GM12878 (cell line): ENCODE data around the gene RER1. TPM values are rescaled to one million over a fixed set of nuclear protein-coding genes. Genes with fewer than 3 reads are reported as not detected.

Experiments
- BCL11A ChIP-seq: IDR thresholded peaks from 2 replicates; pipeline ENCODE4 v1.6.1; 2011; ENCODE audit warnings: low read depth, low read length
- CEBPZ ChIP-seq: fragments of 150-350 bp; IDR thresholded peaks from 2 replicates; pipeline ENCODE4 v1.6.1; 2016; ENCODE audit warnings: low read depth, low read length
- MXI1 ChIP-seq: fragments of 150-350 bp; IDR thresholded peaks from 2 replicates; pipeline ENCODE4 v1.6.1; 2011; ENCODE audit warnings: low read depth, mild to moderate bottlenecking, inconsistent platforms, low read length, improper control_type of control experiment
- NFYA ChIP-seq: IDR thresholded peaks from 2 replicates; pipeline ENCODE4 v1.6.1; 2011; ENCODE audit warnings: low read depth, mild to moderate bottlenecking, low read length, improper control_type of control experiment, borderline replicate concordance
- TCF12 ChIP-seq: IDR thresholded peaks from 2 replicates; pipeline ENCODE4 v1.6.1; 2011; ENCODE audit warnings: low read depth, mild to moderate bottlenecking, low read length
- ZBTB40 ChIP-seq: fragments of 450-650 bp; IDR thresholded peaks from 2 replicates; pipeline ENCODE4 v1.6.1; 2016; ENCODE audit warnings: mild to moderate bottlenecking, moderate library complexity, borderline replicate concordance
- ZNF24 ChIP-seq: fragments of 450-650 bp; IDR thresholded peaks from 2 replicates; pipeline ENCODE4 v1.6.1; 2017; ENCODE audit warnings: antibody characterized with exemption, mild to moderate bottlenecking
- polyA plus RNA-seq, 11 experiments: library from polyadenylated mRNA; depleted of rRNA in 4 of 11; unstranded in 6 of 11; stranded (reverse) in 5 of 11; fragments of >200 nt; fragmentation: Nextera tagmentation in 4 of 11; fragmentation: Illumina TruSeq in 1 of 11; extraction: Ambion mirVana in 4 of 11; extraction: Trizol in 1 of 11; gene quantifications; 1 replicate in 1 of 11; 2 replicates in 10 of 11; pipeline versions ENCODE4 v1.2.1 to v1.2.3, GENCODE V29; 2011 to 2016; ENCODE audit warnings: inconsistent platforms in 2 of 11, missing spikeins in 2 of 11, low read depth in 1 of 11
- total RNA-seq, 4 experiments: library from RNA; depleted of rRNA in 3 of 4; stranded (reverse); fragments of >200 nt in 3 of 4; fragmentation: Illumina TruSeq in 1 of 4; extraction: Trizol in 1 of 4; gene quantifications; 2 replicates each; pipeline versions ENCODE4 v1.2.1 to v1.2.3, GENCODE V29; 2013 to 2021
- TF ChIP-seq, protein P1 (sequence below): IDR thresholded peaks from 2 replicates; pipeline ENCODE4 v1.6.1; 2012; ENCODE audit warnings: low read length, inconsistent platforms

Gene RER1
- total and polyA plus RNA-seq, 10 of the 15 experiments (the other 5 are each of a cell fraction or from before 2014, with no cell fraction given): 29.2 to 274 (median 136) TPM

- TF ChIP-seq, protein P1, sequence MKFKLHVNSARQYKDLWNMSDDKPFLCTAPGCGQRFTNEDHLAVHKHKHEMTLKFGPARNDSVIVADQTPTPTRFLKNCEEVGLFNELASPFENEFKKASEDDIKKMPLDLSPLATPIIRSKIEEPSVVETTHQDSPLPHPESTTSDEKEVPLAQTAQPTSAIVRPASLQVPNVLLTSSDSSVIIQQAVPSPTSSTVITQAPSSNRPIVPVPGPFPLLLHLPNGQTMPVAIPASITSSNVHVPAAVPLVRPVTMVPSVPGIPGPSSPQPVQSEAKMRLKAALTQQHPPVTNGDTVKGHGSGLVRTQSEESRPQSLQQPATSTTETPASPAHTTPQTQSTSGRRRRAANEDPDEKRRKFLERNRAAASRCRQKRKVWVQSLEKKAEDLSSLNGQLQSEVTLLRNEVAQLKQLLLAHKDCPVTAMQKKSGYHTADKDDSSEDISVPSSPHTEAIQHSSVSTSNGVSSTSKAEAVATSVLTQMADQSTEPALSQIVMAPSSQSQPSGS: no peak
- no peak for TF ChIP-seq BCL11A
- no peak for TF ChIP-seq CEBPZ
- no peak for TF ChIP-seq TCF12
- TF ChIP-seq ZNF24: no peak
- TF ChIP-seq ZBTB40: no peak
- no peak for TF ChIP-seq NFYA
- TF ChIP-seq MXI1: no peak
Observed at GRCh38 chr1:2374252-2375155, 17.1 kb upstream of the RER1 start (continued).
